Activated naive CD4-positive, alpha-beta T cell treated with anti-CD3 and anti-CD28 coated beads, Interleukin-2, amount 50 U/mL, for 16 hours (primary cell): ENCODE measurements around the gene GCNT2.
"Not testable (repeated sequence)": the region's sequence is repeated elsewhere in the genome, so short reads cannot be mapped to it uniquely, and the experiment has no call there.

ENCODE experiments used
- DNase-seq: peaks from one replicate; pipeline ENCODE4 v3.0.0-alpha.2; 2020

Gene GCNT2

DNA sequence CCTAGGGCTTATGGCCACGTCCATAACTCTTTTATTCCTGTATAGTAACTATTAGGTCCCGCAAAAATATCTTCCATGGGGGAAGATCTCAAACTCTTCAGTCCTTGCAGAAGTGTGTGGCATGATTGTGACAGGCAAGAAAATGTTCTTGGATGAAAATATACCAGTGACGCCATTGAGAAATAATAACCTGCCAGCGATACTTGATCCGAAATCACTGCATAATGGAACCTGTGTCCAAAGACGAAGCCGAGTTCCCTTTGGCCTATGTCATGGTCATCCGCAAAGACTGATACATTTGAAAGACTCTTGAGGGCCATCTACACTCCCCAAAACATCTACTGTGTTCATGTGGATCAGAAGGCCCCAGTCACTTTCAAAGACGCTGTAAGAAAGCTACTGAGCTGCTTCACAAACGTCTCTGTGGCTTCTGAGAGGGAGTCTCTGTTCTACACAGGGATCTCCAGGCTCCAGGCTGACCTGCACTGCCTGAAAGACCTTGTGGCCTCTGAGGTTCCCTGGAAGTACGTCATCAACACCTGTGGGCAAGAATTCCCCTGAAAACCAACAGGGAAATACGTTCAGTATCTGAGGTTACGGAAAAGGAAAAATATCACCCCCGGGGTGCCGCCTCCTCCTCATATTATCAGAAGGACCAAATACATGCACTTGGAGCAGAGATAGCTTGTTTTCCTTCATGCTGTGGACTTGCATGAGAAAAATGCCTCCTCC, 6.9 kb upstream of the GCNT2 start:
- DNase-seq = no peak

DNA sequence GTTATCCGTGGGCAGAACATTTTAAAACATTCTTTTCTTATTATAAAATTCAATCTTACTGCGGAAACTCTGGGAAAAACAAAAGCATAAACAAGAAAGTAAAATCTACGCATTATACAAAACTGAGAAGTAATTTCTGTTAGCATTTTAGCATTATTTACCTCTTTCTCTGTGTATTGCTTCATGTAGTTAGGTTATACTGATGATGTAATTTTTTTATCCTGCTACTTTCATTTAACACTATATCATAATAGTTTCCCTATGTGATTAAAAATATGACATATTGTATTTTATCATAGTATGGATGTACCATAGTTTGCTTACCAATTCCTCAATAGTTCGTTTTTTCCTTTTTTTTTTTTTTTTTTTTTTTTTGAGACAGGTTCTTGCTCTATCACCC, 4.2 kb upstream of the GCNT2 start:
- no peak for DNase-seq

DNA sequence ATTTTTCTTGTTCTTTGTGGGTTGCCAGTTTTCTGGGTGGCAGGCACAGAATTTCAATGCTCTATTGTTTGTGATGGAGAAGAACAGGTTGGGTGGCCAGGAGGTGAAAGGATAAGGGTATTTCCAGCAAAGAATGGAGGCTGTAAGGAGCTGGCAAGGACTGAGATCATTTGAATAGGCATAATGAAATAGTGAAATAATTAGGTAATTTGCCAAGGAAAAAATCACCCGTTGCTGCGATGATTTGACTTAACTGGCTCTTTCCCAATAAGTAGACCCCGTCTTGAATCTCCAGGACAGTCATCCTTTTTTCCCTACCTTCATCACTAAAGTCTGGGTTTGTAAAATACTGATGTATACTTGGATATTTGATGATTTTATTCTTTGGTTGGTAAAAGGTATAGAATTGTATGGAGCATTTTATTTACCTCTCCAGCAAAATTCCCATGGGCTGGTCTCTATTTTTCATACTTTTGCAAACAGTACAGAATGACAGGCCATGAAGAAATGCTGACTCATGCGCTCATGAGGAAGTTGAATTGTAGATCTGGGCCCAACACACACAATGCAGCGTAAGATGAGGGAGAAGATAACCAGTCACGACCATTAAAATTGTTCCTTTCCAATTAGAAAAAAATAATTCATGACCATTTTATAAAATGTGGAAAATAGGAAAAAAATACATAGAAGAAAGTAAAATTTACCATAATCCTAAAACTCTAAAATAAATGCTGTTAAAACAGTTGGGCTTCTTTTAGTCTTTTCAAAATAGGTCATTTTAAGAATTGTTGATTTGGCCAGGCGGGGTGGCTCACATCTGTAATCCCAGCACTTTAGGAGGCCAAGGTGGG, 2.4 kb upstream of the GCNT2 start:
- no peak for DNase-seq

GRCh38 chr6:10519408-10519697, 1.8 kb upstream of the GCNT2 start:
- not testable (repeated sequence) for DNase-seq

GRCh38 chr6:10520468-10520867, 683 bp upstream of the GCNT2 start:
- no peak for DNase-seq

- no peak for DNase-seq
These were observed 1.9 kb downstream of the GCNT2 start for GRCh38 chr6:10522929-10523573.

- DNase-seq = no peak
These were observed 5.0 kb downstream of the GCNT2 start for GRCh38 chr6:10526156-10526555.

DNA sequence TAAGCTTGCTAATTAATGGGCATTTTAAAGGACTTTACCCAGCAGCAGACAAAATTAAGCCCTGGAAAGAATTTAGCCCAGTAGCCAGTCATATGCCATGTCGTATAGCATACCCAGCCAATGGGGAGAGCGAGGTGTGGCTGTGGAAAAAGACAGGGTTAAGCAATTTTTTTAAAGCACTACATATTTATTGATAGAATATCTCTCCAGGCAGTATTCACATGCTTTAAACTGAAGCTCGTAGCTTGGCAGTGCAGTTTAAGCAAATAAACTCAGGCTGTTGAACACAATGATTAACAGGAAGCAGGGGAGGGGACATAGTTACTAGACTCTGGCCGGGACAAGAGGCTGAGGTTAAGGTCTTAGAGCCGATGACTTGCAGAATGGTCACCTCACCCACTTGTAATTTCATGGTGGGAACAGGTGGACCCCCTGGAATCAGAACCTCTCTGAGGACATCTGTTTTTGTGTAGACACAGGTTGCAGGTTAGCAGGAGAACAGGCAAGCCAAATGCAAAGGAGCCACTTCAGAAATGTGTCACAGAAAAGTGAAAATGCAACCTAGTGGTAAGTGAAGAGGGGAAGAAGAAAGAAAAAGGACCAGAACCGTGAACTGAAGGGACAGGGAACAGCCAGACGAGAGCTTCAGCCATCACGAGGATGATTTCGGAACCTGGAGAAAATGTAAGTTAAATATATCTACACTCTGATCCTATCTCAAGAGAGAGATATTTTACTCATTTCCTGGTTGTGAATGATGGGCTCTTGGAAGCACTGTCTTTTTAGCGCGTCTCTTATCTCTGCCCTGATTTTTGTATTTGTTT, 7.2 kb downstream of the GCNT2 start:
- DNase-seq = no peak

DNA sequence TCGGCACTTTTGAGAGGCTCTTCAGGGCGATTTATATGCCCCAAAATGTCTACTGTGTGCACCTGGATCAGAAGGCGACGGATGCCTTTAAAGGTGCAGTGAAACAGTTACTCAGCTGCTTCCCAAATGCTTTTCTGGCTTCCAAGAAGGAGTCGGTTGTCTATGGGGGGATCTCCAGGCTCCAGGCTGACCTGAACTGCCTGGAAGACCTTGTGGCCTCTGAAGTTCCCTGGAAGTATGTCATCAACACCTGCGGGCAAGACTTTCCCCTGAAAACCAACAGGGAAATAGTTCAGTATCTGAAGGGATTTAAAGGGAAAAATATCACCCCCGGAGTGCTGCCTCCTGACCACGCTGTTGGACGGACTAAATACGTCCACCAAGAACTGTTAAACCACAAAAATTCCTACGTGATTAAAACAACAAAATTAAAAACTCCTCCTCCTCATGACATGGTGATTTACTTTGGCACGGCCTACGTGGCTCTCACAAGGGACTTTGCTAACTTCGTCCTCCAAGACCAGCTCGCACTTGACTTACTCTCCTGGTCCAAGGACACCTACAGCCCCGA, 8.2 kb downstream of the GCNT2 start:
- no peak for DNase-seq

GRCh38 chr6:10529828-10530374, 8.8 kb downstream of the GCNT2 start:
- DNase-seq = not testable (repeated sequence)

DNA sequence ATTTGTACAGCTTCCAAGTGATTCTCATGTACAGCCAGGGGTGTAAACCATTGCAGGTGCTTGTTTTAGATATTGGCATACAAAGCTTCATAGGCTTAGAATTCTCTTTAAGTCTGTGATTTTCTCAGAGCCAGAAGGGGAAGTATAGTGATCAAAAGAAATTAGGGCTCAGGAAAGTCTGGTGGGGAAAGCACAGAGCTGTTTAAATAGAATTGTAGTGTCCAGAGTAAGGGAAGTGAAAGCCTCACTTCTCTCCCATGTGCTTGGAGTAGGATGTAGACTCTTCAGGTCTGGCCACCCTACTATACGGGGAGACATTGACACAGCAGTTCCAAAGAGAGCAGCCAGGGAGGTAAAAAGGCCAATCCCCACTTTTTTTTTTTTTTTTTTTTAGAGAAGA, 10.4 kb downstream of the GCNT2 start:
- DNase-seq = no peak

- DNase-seq = no peak
These were observed 10.8 kb downstream of the GCNT2 start for GRCh38 chr6:10531942-10532341.

DNA sequence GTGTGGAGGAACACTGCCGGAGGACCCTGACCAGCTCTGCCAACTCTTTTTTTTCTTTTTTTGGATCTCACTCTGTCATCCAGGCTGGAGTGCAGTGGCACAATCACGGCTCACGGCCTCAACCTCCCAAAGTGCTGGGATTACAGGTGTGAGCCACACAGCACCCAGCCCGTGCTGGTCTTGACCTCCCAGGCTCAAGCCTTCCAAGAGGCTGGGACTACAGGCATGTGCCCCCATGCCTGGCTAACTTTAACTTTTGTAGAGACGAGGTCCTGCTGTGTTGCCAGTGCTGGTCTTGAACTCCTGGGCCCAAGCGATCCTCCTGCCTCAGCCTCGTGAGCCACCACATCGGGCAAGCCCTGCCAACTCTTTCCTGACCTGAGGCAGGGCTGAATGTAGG, 11.2 kb downstream of the GCNT2 start:
- DNase-seq = no peak

DNA sequence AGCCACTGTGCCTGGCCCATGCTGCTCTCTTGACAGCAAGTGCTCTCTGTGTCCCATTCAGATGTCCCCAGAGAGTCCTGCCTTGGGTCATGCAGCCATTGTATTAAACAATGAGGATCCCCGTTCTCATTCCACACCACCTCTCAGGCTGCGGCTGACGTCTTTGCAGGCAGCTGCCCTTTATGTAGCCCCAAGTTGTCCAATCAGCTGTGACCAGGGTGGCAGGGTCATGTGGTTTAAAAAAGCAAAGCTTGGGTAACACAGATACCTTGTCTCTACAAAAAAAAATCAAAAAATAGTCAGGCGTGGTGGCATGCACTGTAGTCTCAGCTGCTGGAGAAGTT, 13.2 kb downstream of the GCNT2 start:
- no peak for DNase-seq

DNA sequence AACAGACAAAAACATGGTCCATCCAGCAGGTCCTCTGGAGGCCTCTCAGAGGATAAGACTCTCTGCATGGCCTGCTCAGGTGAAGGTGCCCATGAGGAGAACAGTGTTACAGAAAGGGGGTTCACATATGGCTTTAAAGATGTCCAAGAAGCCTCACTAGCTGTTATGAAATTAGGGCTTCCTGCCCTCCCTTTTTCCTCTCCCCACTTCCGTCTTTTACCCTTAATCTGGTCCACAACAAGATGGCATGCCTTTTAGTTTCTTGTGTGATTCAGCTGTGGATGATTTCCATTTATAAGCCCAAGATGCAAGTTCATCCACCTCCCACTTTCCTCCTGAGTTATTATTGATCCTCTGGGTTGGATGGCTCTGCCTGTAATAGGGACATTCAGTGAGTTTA, 14.0 kb downstream of the GCNT2 start:
- DNase-seq = no peak

- no peak for DNase-seq
These were observed 16.6 kb downstream of the GCNT2 start for GRCh38 chr6:10537726-10538125.

- DNase-seq = no peak
These were observed 19.1 kb downstream of the GCNT2 start for GRCh38 chr6:10540073-10540746.

GRCh38 chr6:10541591-10541990, 20.4 kb downstream of the GCNT2 start:
- DNase-seq = no peak

GRCh38 chr6:10542213-10542612, 21.1 kb downstream of the GCNT2 start:
- DNase-seq = no peak

GRCh38 chr6:10543488-10543887, 22.3 kb downstream of the GCNT2 start:
- DNase-seq = no peak

DNA sequence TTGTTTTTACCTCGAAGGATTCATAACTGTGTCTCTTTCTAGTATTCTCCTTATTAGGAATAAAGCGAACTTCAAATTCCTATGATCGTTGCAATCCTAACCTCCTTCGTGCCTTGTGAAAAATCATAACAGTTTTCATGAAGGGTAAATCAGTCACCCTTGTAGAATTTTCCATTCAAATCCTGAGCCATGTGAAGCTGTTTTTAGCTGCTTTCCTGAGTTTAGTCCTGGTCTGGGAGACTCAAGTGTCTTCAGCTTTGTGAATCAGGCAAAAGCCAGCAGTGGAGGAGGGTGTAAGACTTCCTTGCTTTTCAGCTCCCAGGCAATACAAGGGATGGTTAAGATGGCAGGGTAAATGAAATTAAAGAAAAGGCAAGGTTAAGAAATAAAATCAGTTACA, 24.3 kb downstream of the GCNT2 start:
- DNase-seq = no peak

DNA sequence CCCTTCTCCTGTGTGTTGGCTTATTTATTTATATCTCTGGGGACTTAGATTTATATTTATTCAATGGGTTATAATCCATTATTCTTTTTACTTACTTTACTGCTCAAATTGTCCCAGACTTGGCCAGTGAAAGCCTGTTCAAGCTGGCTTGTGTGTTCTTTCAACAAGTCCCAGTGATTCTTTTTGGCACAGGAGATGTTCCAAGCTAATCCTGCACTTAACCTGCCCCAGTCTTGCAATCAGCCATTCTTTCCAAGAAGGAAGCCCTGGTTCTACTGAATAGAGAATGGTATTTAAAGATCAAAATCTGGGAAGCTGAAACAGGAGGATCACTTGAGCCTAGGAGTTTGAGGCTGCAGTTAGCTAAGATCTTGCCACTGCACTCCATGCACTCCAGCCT, 26.7 kb downstream of the GCNT2 start:
- DNase-seq = no peak
